ENCODE data around the gene CYLD.

The CYLD gene

GRCh38 chr16:50765861-50766260, 24.0 kb downstream of the CYLD start:
- no peak for TF ChIP-seq CTCF (IDR thresholded peaks at IDR 0.05)
- no peaks in the 10 kb centered on the region for H3K27me3 ChIP-seq (ENCODE audit: control insufficient read depth, insufficient read depth, low read length)
- no peak overlapping the region for H3K9ac ChIP-seq
- H3K4me1 ChIP-seq: no peaks in the 10 kb centered on the region
- no peak overlapping the region for H3K4me3 ChIP-seq (ENCODE audit: low read depth, low read length)
- H3K27ac ChIP-seq: no peak overlapping the region
- H2AFZ ChIP-seq: no peak overlapping the region
- no peaks in the 10 kb centered on the region for H3K36me3 ChIP-seq (ENCODE audit: control insufficient read depth, insufficient read depth, low read length)
- peaks cover 14% of the 10 kb centered on the region for H3K79me2 ChIP-seq
- H3K4me2 ChIP-seq (ENCODE audit: low read length): no peak overlapping the region
- no peaks in the 10 kb centered on the region for H3K9me3 ChIP-seq (ENCODE audit: control insufficient read depth, low read length)

- no peak for TF ChIP-seq CTCF (IDR thresholded peaks at IDR 0.05)
- H3K36me3 ChIP-seq (ENCODE audit: control insufficient read depth, insufficient read depth, low read length): no peaks in the 10 kb centered on the region
- H3K4me1 ChIP-seq: no peaks in the 10 kb centered on the region
- H3K4me3 ChIP-seq (ENCODE audit: low read depth, low read length): no peak overlapping the region
- peaks cover 11% of the 10 kb centered on the region for H3K79me2 ChIP-seq
- H2AFZ ChIP-seq: no peak overlapping the region
- no peak overlapping the region for H3K4me2 ChIP-seq (ENCODE audit: low read length)
- H3K27ac ChIP-seq: no peak overlapping the region
- H3K27me3 ChIP-seq (ENCODE audit: control insufficient read depth, insufficient read depth, low read length): no peaks in the 10 kb centered on the region
- H3K9me3 ChIP-seq (ENCODE audit: control insufficient read depth, low read length): no peaks in the 10 kb centered on the region
- no peak overlapping the region for H3K9ac ChIP-seq
Measured at GRCh38 chr16:50767197-50767596, 25.3 kb downstream of the CYLD start.

GRCh38 chr16:50771366-50771765, 29.5 kb downstream of the CYLD start:
- Histone ChIP-seq H3K36me3 (ENCODE audit: control insufficient read depth, insufficient read depth, low read length) (no peaks in the 10 kb centered on the region), H3K4me1 (no peaks in the 10 kb centered on the region), H3K79me2 (peaks cover 13% of the 10 kb centered on the region), H3K4me2 (ENCODE audit: low read length) (no peak overlapping the region), H3K4me3 (ENCODE audit: low read depth, low read length) (no peak overlapping the region), H3K9ac (no peak overlapping the region), H3K27ac (no peak overlapping the region), H3K27me3 (ENCODE audit: control insufficient read depth, insufficient read depth, low read length) (no peaks in the 10 kb centered on the region), H3K9me3 (ENCODE audit: control insufficient read depth, low read length) (no peaks in the 10 kb centered on the region), H2AFZ (no peak overlapping the region)
- TF ChIP-seq CTCF (IDR thresholded peaks at IDR 0.05): no peak

- Histone ChIP-seq H3K9ac (no peak overlapping the region), H3K9me3 (ENCODE audit: control insufficient read depth, low read length) (no peaks in the 10 kb centered on the region), H3K4me3 (ENCODE audit: low read depth, low read length) (no peak overlapping the region), H3K27me3 (ENCODE audit: control insufficient read depth, insufficient read depth, low read length) (no peaks in the 10 kb centered on the region), H2AFZ (no peak overlapping the region), H3K4me1 (no peaks in the 10 kb centered on the region), H3K27ac (no peak overlapping the region), H3K79me2 (peaks cover 8% of the 10 kb centered on the region), H3K4me2 (ENCODE audit: low read length) (no peak overlapping the region), H3K36me3 (ENCODE audit: control insufficient read depth, insufficient read depth, low read length) (no peaks in the 10 kb centered on the region)
- TF ChIP-seq CTCF (IDR thresholded peaks at IDR 0.05): no peak
Measured at GRCh38 chr16:50774405-50774804, 32.5 kb downstream of the CYLD start.

- Histone ChIP-seq H2AFZ (no peak overlapping the region), H3K4me2 (ENCODE audit: low read length) (no peak overlapping the region), H3K36me3 (ENCODE audit: control insufficient read depth, insufficient read depth, low read length) (no peaks in the 10 kb centered on the region), H3K4me3 (ENCODE audit: low read depth, low read length) (no peak overlapping the region), H3K27me3 (ENCODE audit: control insufficient read depth, insufficient read depth, low read length) (no peaks in the 10 kb centered on the region), H3K9me3 (ENCODE audit: control insufficient read depth, low read length) (no peaks in the 10 kb centered on the region), H3K4me1 (no peaks in the 10 kb centered on the region), H3K9ac (no peak overlapping the region), H3K27ac (no peak overlapping the region), H3K79me2 (peaks cover 3% of the 10 kb centered on the region)
- TF ChIP-seq CTCF (IDR thresholded peaks at IDR 0.05): no peak
Measured at GRCh38 chr16:50774960-50775359, 33.1 kb downstream of the CYLD start.

Measured in parathyroid adenoma (tissue), 2 donors.